ENCODE data around the gene TMEM156. TPM values are rescaled to one million over a fixed set of nuclear protein-coding genes. Genes with fewer than 3 reads are reported as not detected.
"Not testable (repeated sequence)": the region's sequence is repeated elsewhere in the genome, so short reads cannot be mapped to it uniquely, and the experiment has no call there.

The TMEM156 gene
- total RNA-seq, 1 experiment from 2014 or later: 240 TPM

DNA sequence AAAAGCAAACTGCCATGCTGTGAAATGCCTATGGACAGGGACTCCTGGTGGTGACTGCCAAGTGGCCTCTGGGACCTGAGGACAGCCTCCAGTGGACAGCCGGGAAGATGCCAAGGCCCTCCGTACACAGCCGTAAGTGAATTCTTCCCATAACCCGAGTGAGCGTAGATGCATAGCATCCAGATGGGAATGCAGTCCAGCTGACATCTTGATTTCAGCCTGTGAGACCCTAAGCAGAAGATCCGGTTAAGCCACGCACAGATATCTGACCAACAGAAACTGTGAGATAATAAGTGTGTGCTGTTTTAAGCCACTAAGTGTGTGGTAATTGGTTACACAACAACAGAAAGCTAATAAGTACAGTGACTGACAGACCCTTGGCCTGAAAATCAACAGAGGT lies 55.9 kb downstream of the TMEM156 start:
- Histone ChIP-seq H3K27ac (ENCODE audit: low read length) (no peak overlapping the region), H3K9me3 (ENCODE audit: low read length) (no peaks in the 10 kb centered on the region), H3K4me3 (ENCODE audit: low read length) (no peak overlapping the region), H3K9me2 (replicated peaks; ENCODE audit: insufficient read depth, low read length) (no peaks in the 10 kb centered on the region), H4K20me1 (ENCODE audit: insufficient read depth, low read depth, low read length) (no peaks in the 10 kb centered on the region), H3K4me1 (ENCODE audit: low read length) (no peaks in the 10 kb centered on the region), H3K27me3 (ENCODE audit: low read length) (no peaks in the 10 kb centered on the region), H3K79me2 (ENCODE audit: low read length) (no peaks in the 10 kb centered on the region), H3K36me3 (ENCODE audit: insufficient read depth, low read length) (peaks cover 26% of the 10 kb centered on the region; the same call in 1 of the 2 replicates), H3K4me2 (ENCODE audit: low read depth, low read length, poor library complexity, severe bottlenecking) (no peak overlapping the region), H3K9ac (ENCODE audit: low read length) (no peak overlapping the region), H2AFZ (ENCODE audit: low read length) (no peak overlapping the region)
- DNase-seq: no peak

DNA sequence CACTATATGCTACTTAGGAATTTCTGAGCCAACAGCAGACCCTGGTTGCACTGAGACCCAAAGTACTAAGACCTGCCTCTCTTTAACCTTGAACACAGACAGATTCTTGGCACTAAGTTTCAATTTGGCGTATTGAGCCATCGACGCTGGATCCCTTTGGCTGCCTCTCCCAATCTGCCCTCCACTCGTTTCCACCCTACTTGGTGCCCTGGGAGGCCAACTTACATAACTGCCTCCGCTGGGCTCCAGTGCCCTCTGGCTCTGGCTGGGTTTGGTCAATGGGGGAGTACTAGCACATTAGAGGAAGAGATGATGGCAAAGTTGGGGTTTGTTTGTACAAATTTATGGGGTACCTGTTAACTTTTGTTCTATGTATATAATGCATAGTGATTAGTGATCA lies 63.5 kb downstream of the TMEM156 start:
- peaks cover 25% of the 10 kb centered on the region for H3K36me3 ChIP-seq (ENCODE audit: insufficient read depth, low read length)
- no peak overlapping the region for H3K4me2 ChIP-seq (ENCODE audit: low read depth, low read length, poor library complexity, severe bottlenecking)
- H2AFZ ChIP-seq (ENCODE audit: low read length): no peak overlapping the region
- no peaks in the 10 kb centered on the region for H3K4me1 ChIP-seq (ENCODE audit: low read length)
- no peaks in the 10 kb centered on the region for H3K27me3 ChIP-seq (ENCODE audit: low read length)
- no peaks in the 10 kb centered on the region for H3K79me2 ChIP-seq (ENCODE audit: low read length)
- H3K4me3 ChIP-seq (ENCODE audit: low read length): no peak overlapping the region
- no peaks in the 10 kb centered on the region for H3K9me2 ChIP-seq (replicated peaks; ENCODE audit: insufficient read depth, low read length)
- H3K27ac ChIP-seq (ENCODE audit: low read length): no peak overlapping the region
- H4K20me1 ChIP-seq (ENCODE audit: insufficient read depth, low read depth, low read length): no peaks in the 10 kb centered on the region
- H3K9ac ChIP-seq (ENCODE audit: low read length): no peak overlapping the region
- no peaks in the 10 kb centered on the region for H3K9me3 ChIP-seq (ENCODE audit: low read length)
- DNase-seq: no peak

DNA sequence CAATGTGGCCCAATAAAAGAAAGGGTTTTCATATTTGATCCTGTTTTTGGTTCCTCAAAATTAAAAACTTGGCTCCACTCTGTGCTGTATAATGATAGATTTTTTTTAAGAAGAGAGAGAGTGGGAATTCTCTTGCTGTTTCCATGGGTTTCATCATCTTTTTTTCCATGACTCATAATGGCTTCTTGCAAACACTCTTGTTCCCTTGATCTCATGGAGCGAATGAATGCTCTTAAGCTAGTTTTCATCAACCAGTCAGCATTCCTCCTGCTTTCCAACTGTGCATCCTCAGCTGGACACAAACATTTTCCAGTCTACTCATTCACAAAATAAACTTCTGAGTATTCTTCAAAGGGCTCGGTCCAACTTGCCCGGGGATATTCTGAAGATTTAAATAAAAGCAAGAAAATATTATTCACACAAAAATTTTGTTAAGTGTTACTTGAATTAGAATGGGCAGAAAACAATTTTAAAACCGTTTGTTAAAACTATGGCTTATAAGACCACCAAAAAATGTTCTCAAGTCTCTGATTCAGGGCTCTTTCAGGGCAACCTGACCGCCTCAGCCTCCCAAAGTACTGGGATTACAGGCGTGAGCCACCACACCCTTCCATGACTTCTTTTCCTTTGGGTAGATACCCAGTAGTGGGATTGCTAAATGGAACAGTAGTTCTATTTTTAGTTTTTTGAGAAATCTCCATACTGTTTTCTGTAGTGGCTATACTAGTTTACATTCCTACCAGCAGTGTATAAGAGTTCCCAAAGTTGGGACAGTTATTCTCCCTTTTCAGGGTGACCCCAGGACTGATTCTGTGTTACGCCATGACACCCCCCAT lies 64.7 kb downstream of the TMEM156 start:
- Histone ChIP-seq H3K4me1 (ENCODE audit: low read length) (no peaks in the 10 kb centered on the region), H3K4me3 (ENCODE audit: low read length) (no peak overlapping the region), H3K36me3 (ENCODE audit: insufficient read depth, low read length) (peaks cover 25% of the 10 kb centered on the region), H3K27ac (ENCODE audit: low read length) (no peak overlapping the region), H2AFZ (ENCODE audit: low read length) (no peak overlapping the region), H3K79me2 (ENCODE audit: low read length) (no peaks in the 10 kb centered on the region), H4K20me1 (ENCODE audit: insufficient read depth, low read depth, low read length) (no peaks in the 10 kb centered on the region), H3K4me2 (ENCODE audit: low read depth, low read length, poor library complexity, severe bottlenecking) (no peak overlapping the region), H3K9me2 (replicated peaks; ENCODE audit: insufficient read depth, low read length) (no peaks in the 10 kb centered on the region), H3K9ac (ENCODE audit: low read length) (no peak overlapping the region), H3K27me3 (ENCODE audit: low read length) (no peaks in the 10 kb centered on the region), H3K9me3 (ENCODE audit: low read length) (no peaks in the 10 kb centered on the region)
- no peak for DNase-seq

- H3K36me3 ChIP-seq (ENCODE audit: insufficient read depth, low read length): peaks cover 25% of the 10 kb centered on the region
- no peak overlapping the region for H3K27ac ChIP-seq (ENCODE audit: low read length)
Observed at GRCh38 chr4:38965866-38966265, 66.3 kb downstream of the TMEM156 start.

GRCh38 chr4:38964942-38965775 lies 67.0 kb downstream of the TMEM156 start:
- Histone ChIP-seq H3K9me2 (replicated peaks; ENCODE audit: insufficient read depth, low read length) (no peaks in the 10 kb centered on the region), H2AFZ (ENCODE audit: low read length) (no peak overlapping the region), H3K4me1 (ENCODE audit: low read length) (no peaks in the 10 kb centered on the region), H4K20me1 (ENCODE audit: insufficient read depth, low read depth, low read length) (no peaks in the 10 kb centered on the region), H3K4me2 (ENCODE audit: low read depth, low read length, poor library complexity, severe bottlenecking) (no peak overlapping the region), H3K36me3 (ENCODE audit: insufficient read depth, low read length) (peaks cover 21% of the 10 kb centered on the region), H3K27ac (ENCODE audit: low read length) (no peak overlapping the region), H3K9me3 (ENCODE audit: low read length) (no peaks in the 10 kb centered on the region), H3K79me2 (ENCODE audit: low read length) (no peaks in the 10 kb centered on the region), H3K4me3 (ENCODE audit: low read length) (no peak overlapping the region), H3K27me3 (ENCODE audit: low read length) (no peaks in the 10 kb centered on the region), H3K9ac (ENCODE audit: low read length) (no peak overlapping the region)
- DNase-seq: no peak

More at GRCh38 chr4:38965866-38966265, 66.3 kb downstream of the TMEM156 start:
- Histone ChIP-seq H3K4me2 (ENCODE audit: low read depth, low read length, poor library complexity, severe bottlenecking) (no peak overlapping the region), H3K9ac (ENCODE audit: low read length) (no peak overlapping the region), H3K4me3 (ENCODE audit: low read length) (no peak overlapping the region), H3K9me2 (replicated peaks; ENCODE audit: insufficient read depth, low read length) (no peaks in the 10 kb centered on the region), H3K4me1 (ENCODE audit: low read length) (no peaks in the 10 kb centered on the region), H3K9me3 (ENCODE audit: low read length) (no peaks in the 10 kb centered on the region), H3K27me3 (ENCODE audit: low read length) (no peaks in the 10 kb centered on the region), H3K79me2 (ENCODE audit: low read length) (no peaks in the 10 kb centered on the region), H4K20me1 (ENCODE audit: insufficient read depth, low read depth, low read length) (no peaks in the 10 kb centered on the region), H2AFZ (ENCODE audit: low read length) (no peak overlapping the region)
- no peak for DNase-seq

DNA sequence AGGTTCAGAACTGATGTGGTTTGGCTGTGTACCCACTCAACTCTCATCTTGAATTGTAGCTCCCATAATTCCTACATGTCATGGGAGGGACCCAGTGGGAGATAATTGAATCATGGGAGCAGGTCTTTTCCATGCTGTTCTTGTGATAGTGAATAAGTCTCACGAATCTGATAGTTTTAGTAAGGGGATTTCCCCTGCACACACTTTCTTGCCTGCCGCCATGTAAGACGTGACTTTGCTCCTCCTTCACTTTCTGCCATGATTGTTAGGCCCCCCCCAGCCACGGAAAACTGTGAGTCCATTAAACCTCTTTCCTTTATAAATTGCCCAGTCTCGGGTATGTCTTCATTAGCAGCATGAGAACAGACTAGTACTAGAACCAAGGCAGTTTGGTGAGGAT lies 73.0 kb downstream of the TMEM156 start:
- H3K9me2 ChIP-seq (replicated peaks; ENCODE audit: insufficient read depth, low read length); H4K20me1 ChIP-seq (ENCODE audit: insufficient read depth, low read depth, low read length); H3K27me3 ChIP-seq (ENCODE audit: low read length); H3K4me3 ChIP-seq (ENCODE audit: low read length); H3K4me1 ChIP-seq (ENCODE audit: low read length); DNase-seq; H3K9ac ChIP-seq (ENCODE audit: low read length); H3K9me3 ChIP-seq (ENCODE audit: low read length); H3K4me2 ChIP-seq (ENCODE audit: low read depth, low read length, poor library complexity, severe bottlenecking); H2AFZ ChIP-seq (ENCODE audit: low read length); H3K36me3 ChIP-seq (ENCODE audit: insufficient read depth, low read length); H3K27ac ChIP-seq (ENCODE audit: low read length); H3K79me2 ChIP-seq (ENCODE audit: low read length): not testable (repeated sequence)

- no peak overlapping the region for H3K27ac ChIP-seq (ENCODE audit: low read length)
- H2AFZ ChIP-seq (ENCODE audit: low read length): no peak overlapping the region
- no peaks in the 10 kb centered on the region for H3K4me1 ChIP-seq (ENCODE audit: low read length)
- H3K36me3 ChIP-seq (ENCODE audit: insufficient read depth, low read length): no peaks in the 10 kb centered on the region; the same call in 1 of the 2 replicates
- no peaks in the 10 kb centered on the region for H3K9me3 ChIP-seq (ENCODE audit: low read length)
- no peak overlapping the region for H3K4me2 ChIP-seq (ENCODE audit: low read depth, low read length, poor library complexity, severe bottlenecking)
- DNase-seq: no peak
- no peaks in the 10 kb centered on the region for H3K9me2 ChIP-seq (replicated peaks; ENCODE audit: insufficient read depth, low read length)
- H4K20me1 ChIP-seq (ENCODE audit: insufficient read depth, low read depth, low read length): no peaks in the 10 kb centered on the region
- no peak overlapping the region for H3K9ac ChIP-seq (ENCODE audit: low read length)
- no peak overlapping the region for H3K4me3 ChIP-seq (ENCODE audit: low read length)
- no peaks in the 10 kb centered on the region for H3K27me3 ChIP-seq (ENCODE audit: low read length)
- H3K79me2 ChIP-seq (ENCODE audit: low read length): no peaks in the 10 kb centered on the region
Observed at GRCh38 chr4:38958453-38959190, 73.6 kb downstream of the TMEM156 start.

GRCh38 chr4:38957893-38958292 lies 74.3 kb downstream of the TMEM156 start:
- no peaks in the 10 kb centered on the region for H3K27me3 ChIP-seq (ENCODE audit: low read length)
- no peaks in the 10 kb centered on the region for H3K9me2 ChIP-seq (replicated peaks; ENCODE audit: insufficient read depth, low read length)
- H3K36me3 ChIP-seq (ENCODE audit: insufficient read depth, low read length): no peaks in the 10 kb centered on the region; the same call in 1 of the 2 replicates
- no peak overlapping the region for H2AFZ ChIP-seq (ENCODE audit: low read length)
- H3K79me2 ChIP-seq (ENCODE audit: low read length): no peaks in the 10 kb centered on the region
- H3K4me1 ChIP-seq (ENCODE audit: low read length): no peaks in the 10 kb centered on the region
- H3K9me3 ChIP-seq (ENCODE audit: low read length): no peaks in the 10 kb centered on the region
- no peak for DNase-seq
- no peaks in the 10 kb centered on the region for H4K20me1 ChIP-seq (ENCODE audit: insufficient read depth, low read depth, low read length)
- H3K4me2 ChIP-seq (ENCODE audit: low read depth, low read length, poor library complexity, severe bottlenecking): no peak overlapping the region
- no peak overlapping the region for H3K4me3 ChIP-seq (ENCODE audit: low read length)
- H3K9ac ChIP-seq (ENCODE audit: low read length): no peak overlapping the region
- no peak overlapping the region for H3K27ac ChIP-seq (ENCODE audit: low read length)
